HepG2 (cell line): Measurements from ENCODE around the gene TRIO. TPM values are rescaled to one million over a fixed set of nuclear protein-coding genes. Genes with fewer than 3 reads are reported as not detected.

Source experiments
- AHR ChIP-seq: IDR thresholded peaks from 2 replicates; pipeline ENCODE4 v1.6.1; 2018; ENCODE audit warnings: missing genetic modification reagents, missing compliant biosample characterization
- CEBPB ChIP-seq: IDR thresholded peaks from 2 replicates; pipeline ENCODE4 v1.6.1; 2011; ENCODE audit warnings: low read depth, low read length, improper control_type of control experiment, borderline replicate concordance
- ERF ChIP-seq: IDR thresholded peaks from 2 replicates; pipeline ENCODE4 v1.6.1; 2018; ENCODE audit warnings: missing biosample characterization, missing genetic modification reagents
- GABPB1 ChIP-seq: IDR thresholded peaks from 2 replicates; pipeline ENCODE4 v1.6.1; 2016; ENCODE audit warnings: mild to moderate bottlenecking, missing genetic modification reagents, moderate library complexity, missing compliant biosample characterization
- GATAD2A ChIP-seq: IDR thresholded peaks from 2 replicates; pipeline ENCODE4 v1.6.1; 2016
- HNRNPLL ChIP-seq: fragments of 200-400 bp; formaldehyde crosslinking; IDR thresholded peaks from 2 replicates; pipeline ENCODE4 v1.6.1; 2017; ENCODE audit warnings: mild to moderate bottlenecking, low read depth, low read length; ENCODE audit not compliant: poor library complexity, severe bottlenecking
- KMT2B ChIP-seq: IDR thresholded peaks from 2 replicates; pipeline ENCODE4 v1.6.1; 2016; ENCODE audit warnings: missing genetic modification reagents, missing compliant biosample characterization
- PCBP2 ChIP-seq: fragments of 200-400 bp; formaldehyde crosslinking; optimal IDR thresholded peaks from 2 replicates; pipeline ENCODE3; 2018; ENCODE audit warnings: low read length, low read depth; ENCODE audit not compliant: poor library complexity, severe bottlenecking
- REXO4 ChIP-seq: sonication (generic); formaldehyde crosslinking; IDR thresholded peaks from 2 replicates; pipeline ENCODE4 v1.8.0; 2022; ENCODE audit warnings: missing genetic modification reagents, mild to moderate bottlenecking, borderline replicate concordance
- SALL1 ChIP-seq: sonication (generic); formaldehyde crosslinking; IDR thresholded peaks from 2 replicates; pipeline ENCODE4 v1.8.0; 2022; ENCODE audit warnings: mild to moderate bottlenecking, missing genetic modification reagents
- TOPORS ChIP-seq: sonication (generic); formaldehyde crosslinking; IDR thresholded peaks from 2 replicates; pipeline ENCODE4 v1.8.0; 2023; ENCODE audit warnings: mild to moderate bottlenecking, missing genetic modification reagents
- ZNF10 ChIP-seq: sonication (generic); formaldehyde crosslinking; IDR thresholded peaks from 2 replicates; pipeline ENCODE4 v1.4.0; 2020; ENCODE audit warnings: mild to moderate bottlenecking, low read depth, missing genetic modification reagents, borderline replicate concordance
- ZNF468 ChIP-seq: sonication (generic); formaldehyde crosslinking; IDR thresholded peaks from 2 replicates; pipeline ENCODE4 v1.8.0; 2022; ENCODE audit warnings: mild to moderate bottlenecking, moderate library complexity, missing genetic modification reagents
- polyA plus RNA-seq, 8 experiments: library from polyadenylated mRNA; depleted of rRNA in 3 of 8; stranded (reverse) in 7 of 8; unstranded in 1 of 8; fragments of >200 nt; fragmentation: Illumina TruSeq in 4 of 8; extraction: Trizol in 4 of 8; gene quantifications; 2 replicates each; pipeline versions ENCODE4 v1.2.1 to v1.2.3, GENCODE V29; 2011 to 2016; ENCODE audit warnings: low read depth in 4 of 8, missing spikeins in 1 of 8, mixed read lengths in 1 of 8; ENCODE audit not compliant: insufficient read depth in 1 of 8
- total RNA-seq, 5 experiments: library from RNA; depleted of rRNA; stranded (reverse); fragments of >200 nt; fragmentation: Illumina TruSeq; extraction: Trizol; gene quantifications; 2 replicates each; pipeline ENCODE4 v1.2.3, GENCODE V29; 2016; ENCODE audit warnings: low read depth in 1 of 5
- TF ChIP-seq, protein P1 (sequence below): sonication (generic); formaldehyde crosslinking; IDR thresholded peaks from 2 replicates; pipeline ENCODE4 v1.8.0; 2023; ENCODE audit warnings: mild to moderate bottlenecking, missing genetic modification reagents
- TF ChIP-seq, protein P2 (sequence below): sonication (generic); formaldehyde crosslinking; IDR thresholded peaks from 2 replicates; pipeline ENCODE4 v1.4.0; 2020; ENCODE audit warnings: missing genetic modification reagents, borderline replicate concordance
- TF ChIP-seq, protein P3 (sequence below): conservative IDR thresholded peaks from 2 replicates; pipeline ENCODE4 v1.6.1; 2018; ENCODE audit warnings: missing genetic modification reagents
- TF ChIP-seq, protein P4 (sequence below): fragments of 450-650 bp; IDR thresholded peaks from 2 replicates; pipeline ENCODE4 v1.6.1; 2016
- TF ChIP-seq, protein P5 (sequence below): sonication (generic); formaldehyde crosslinking; IDR thresholded peaks from 2 replicates; pipeline ENCODE4 v1.4.0; 2020; ENCODE audit warnings: missing genetic modification reagents
- TF ChIP-seq, protein P6 (sequence below): IDR thresholded peaks from 2 replicates; pipeline ENCODE4 v1.4.0; 2020; ENCODE audit warnings: mild to moderate bottlenecking, missing genetic modification reagents

TRIO gene
- total and polyA plus RNA-seq, 2 of the 13 experiments (the other 11 are each of a cell fraction or from before 2014, with no cell fraction given) = 45.2 to 45.9 TPM

DNA sequence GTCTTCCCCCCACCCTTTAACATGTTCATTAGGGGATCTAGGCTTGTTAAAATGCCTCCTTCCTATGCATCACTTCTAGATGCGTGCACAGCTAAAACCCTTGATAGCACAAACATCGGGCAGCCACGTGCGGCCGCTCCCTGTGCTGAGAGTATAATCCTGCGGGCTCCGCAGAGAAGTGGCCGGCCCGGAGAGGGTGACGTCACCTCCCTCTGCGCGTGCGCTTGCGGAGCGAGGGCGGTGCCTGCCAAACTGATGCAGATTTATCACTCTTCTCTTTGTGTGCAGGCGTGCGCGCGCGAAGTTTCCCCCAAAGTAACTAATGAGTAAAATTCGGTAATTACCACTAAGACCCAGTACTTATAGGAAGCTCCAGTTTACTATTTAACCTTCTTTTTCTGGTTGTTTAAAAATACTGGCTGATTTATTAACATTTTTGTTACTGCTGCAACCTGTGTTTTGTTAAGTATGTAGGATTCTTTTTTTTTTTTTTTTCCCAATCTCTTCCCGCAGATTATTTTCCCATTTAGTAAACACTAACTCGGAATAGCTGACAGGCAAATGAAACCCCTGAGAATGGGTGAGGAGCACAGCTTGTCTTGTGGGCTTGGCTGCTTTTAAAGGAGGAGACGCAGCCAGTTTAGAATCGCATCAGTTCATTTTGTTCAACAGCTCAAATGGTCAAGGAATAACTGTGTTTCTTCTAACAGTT lies 121.6 kb downstream of the TRIO start (continued):
- TF ChIP-seq, protein P1, sequence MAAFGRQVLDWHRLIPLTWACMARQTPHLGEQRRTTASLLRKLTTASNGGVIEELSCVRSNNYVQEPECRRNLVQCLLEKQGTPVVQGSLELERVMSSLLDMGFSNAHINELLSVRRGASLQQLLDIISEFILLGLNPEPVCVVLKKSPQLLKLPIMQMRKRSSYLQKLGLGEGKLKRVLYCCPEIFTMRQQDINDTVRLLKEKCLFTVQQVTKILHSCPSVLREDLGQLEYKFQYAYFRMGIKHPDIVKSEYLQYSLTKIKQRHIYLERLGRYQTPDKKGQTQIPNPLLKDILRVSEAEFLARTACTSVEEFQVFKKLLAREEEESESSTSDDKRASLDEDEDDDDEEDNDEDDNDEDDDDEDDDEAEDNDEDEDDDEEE = no peak
- no peak for TF ChIP-seq ZNF10 (CRISPR knock-in tag)
- no peak for TF ChIP-seq ZNF468 (CRISPR knock-in tag)
- TF ChIP-seq, protein P2, sequence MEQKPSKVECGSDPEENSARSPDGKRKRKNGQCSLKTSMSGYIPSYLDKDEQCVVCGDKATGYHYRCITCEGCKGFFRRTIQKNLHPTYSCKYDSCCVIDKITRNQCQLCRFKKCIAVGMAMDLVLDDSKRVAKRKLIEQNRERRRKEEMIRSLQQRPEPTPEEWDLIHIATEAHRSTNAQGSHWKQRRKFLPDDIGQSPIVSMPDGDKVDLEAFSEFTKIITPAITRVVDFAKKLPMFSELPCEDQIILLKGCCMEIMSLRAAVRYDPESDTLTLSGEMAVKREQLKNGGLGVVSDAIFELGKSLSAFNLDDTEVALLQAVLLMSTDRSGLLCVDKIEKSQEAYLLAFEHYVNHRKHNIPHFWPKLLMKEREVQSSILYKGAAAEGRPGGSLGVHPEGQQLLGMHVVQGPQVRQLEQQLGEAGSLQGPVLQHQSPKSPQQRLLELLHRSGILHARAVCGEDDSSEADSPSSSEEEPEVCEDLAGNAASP (CRISPR knock-in tag) = no peak
- no peak for TF ChIP-seq REXO4 (CRISPR knock-in tag)
- TF ChIP-seq PCBP2 = no peak
- TF ChIP-seq, protein P3, sequence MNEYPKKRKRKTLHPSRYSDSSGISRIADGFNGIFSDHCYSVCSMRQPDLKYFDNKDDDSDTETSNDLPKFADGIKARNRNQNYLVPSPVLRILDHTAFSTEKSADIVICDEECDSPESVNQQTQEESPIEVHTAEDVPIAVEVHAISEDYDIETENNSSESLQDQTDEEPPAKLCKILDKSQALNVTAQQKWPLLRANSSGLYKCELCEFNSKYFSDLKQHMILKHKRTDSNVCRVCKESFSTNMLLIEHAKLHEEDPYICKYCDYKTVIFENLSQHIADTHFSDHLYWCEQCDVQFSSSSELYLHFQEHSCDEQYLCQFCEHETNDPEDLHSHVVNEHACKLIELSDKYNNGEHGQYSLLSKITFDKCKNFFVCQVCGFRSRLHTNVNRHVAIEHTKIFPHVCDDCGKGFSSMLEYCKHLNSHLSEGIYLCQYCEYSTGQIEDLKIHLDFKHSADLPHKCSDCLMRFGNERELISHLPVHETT = no peak
- peak; percentile 74 for TF ChIP-seq SALL1 (CRISPR knock-in tag)
- TF ChIP-seq HNRNPLL = peak; percentile 63
- TF ChIP-seq CEBPB = no peak
- TF ChIP-seq, protein P4, sequence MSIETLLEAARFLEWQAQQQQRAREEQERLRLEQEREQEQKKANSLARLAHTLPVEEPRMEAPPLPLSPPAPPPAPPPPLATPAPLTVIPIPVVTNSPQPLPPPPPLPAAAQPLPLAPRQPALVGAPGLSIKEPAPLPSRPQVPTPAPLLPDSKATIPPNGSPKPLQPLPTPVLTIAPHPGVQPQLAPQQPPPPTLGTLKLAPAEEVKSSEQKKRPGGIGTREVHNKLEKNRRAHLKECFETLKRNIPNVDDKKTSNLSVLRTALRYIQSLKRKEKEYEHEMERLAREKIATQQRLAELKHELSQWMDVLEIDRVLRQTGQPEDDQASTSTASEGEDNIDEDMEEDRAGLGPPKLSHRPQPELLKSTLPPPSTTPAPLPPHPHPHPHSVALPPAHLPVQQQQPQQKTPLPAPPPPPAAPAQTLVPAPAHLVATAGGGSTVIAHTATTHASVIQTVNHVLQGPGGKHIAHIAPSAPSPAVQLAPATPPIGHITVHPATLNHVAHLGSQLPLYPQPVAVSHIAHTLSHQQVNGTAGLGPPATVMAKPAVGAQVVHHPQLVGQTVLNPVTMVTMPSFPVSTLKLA = peak; percentile 57
- 0 out of 2 replicates have a peak, but pooled peaks have one; percentile 16 for TF ChIP-seq GATAD2A
- peak; percentile 39; the same call in 1 of the 2 replicates for TF ChIP-seq KMT2B (CRISPR knock-in tag)
- TF ChIP-seq TOPORS (CRISPR knock-in tag) = no peak
- no peak for TF ChIP-seq AHR (CRISPR knock-in tag)
- peak; percentile 42; the same call in 1 of the 2 replicates for TF ChIP-seq GABPB1 (CRISPR knock-in tag)
- TF ChIP-seq, protein P5, sequence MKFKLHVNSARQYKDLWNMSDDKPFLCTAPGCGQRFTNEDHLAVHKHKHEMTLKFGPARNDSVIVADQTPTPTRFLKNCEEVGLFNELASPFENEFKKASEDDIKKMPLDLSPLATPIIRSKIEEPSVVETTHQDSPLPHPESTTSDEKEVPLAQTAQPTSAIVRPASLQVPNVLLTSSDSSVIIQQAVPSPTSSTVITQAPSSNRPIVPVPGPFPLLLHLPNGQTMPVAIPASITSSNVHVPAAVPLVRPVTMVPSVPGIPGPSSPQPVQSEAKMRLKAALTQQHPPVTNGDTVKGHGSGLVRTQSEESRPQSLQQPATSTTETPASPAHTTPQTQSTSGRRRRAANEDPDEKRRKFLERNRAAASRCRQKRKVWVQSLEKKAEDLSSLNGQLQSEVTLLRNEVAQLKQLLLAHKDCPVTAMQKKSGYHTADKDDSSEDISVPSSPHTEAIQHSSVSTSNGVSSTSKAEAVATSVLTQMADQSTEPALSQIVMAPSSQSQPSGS = peak; percentile 99
- TF ChIP-seq, protein P6, sequence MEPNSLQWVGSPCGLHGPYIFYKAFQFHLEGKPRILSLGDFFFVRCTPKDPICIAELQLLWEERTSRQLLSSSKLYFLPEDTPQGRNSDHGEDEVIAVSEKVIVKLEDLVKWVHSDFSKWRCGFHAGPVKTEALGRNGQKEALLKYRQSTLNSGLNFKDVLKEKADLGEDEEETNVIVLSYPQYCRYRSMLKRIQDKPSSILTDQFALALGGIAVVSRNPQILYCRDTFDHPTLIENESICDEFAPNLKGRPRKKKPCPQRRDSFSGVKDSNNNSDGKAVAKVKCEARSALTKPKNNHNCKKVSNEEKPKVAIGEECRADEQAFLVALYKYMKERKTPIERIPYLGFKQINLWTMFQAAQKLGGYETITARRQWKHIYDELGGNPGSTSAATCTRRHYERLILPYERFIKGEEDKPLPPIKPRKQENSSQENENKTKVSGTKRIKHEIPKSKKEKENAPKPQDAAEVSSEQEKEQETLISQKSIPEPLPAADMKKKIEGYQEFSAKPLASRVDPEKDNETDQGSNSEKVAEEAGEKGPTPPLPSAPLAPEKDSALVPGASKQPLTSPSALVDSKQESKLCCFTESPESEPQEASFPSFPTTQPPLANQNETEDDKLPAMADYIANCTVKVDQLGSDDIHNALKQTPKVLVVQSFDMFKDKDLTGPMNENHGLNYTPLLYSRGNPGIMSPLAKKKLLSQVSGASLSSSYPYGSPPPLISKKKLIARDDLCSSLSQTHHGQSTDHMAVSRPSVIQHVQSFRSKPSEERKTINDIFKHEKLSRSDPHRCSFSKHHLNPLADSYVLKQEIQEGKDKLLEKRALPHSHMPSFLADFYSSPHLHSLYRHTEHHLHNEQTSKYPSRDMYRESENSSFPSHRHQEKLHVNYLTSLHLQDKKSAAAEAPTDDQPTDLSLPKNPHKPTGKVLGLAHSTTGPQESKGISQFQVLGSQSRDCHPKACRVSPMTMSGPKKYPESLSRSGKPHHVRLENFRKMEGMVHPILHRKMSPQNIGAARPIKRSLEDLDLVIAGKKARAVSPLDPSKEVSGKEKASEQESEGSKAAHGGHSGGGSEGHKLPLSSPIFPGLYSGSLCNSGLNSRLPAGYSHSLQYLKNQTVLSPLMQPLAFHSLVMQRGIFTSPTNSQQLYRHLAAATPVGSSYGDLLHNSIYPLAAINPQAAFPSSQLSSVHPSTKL (CRISPR knock-in tag) = peak; percentile 37
- peak; percentile 53 for TF ChIP-seq ERF
